ENCODE measurements around the gene RASL11B. TPM values are rescaled to one million over a fixed set of nuclear protein-coding genes. Genes with fewer than 3 reads are reported as not detected.
A peak's percentile ranks its signal among the peaks of the same experiment; 100 is the strongest.

The RASL11B gene
- total RNA-seq = 10.2 and 11.3 TPM in 2 replicates
- long read RNA-seq, transcript RASL11B-201 (4 exons, 1,995 nt) = major isoform, 31 of 32 reads
- long read RNA-seq, partial matches to known transcripts = 1 of 32 reads
- long read RNA-seq, other reads (novel, unspliced or antisense) = 0 of 32 reads

- peak within 1 kb of the TSS; percentile 86 for H3K4me3 Mint-ChIP-seq
- peaks cover 16% of the 10 kb centered on the region for H3K36me3 Mint-ChIP-seq (ENCODE audit: low read depth)
- TF ChIP-seq CTCF (conservative IDR thresholded peaks at IDR 0.05) = peak; percentile 41
- no peak within 1 kb of the TSS for H3K27ac Mint-ChIP-seq (ENCODE audit: unreplicated experiment)
- H3K4me1 Mint-ChIP-seq = peaks cover 21% of the 10 kb centered on the region
- peak; percentile 82 for DNase-seq (ENCODE audit: low read depth, low spot score)
- H3K9me3 Mint-ChIP-seq = peaks cover 15% of the 10 kb centered on the region
- peaks cover 35% of the 10 kb centered on the region for H3K27me3 Mint-ChIP-seq (ENCODE audit: low read depth)
Observed at GRCh38 chr4:52861879-52862616, at the start of gene RASL11B. RASL11B (plus strand) TSS chr4:52862317; CDS start chr4:52862508, 191 bp downstream.

GRCh38 chr4:52813546-52813945 lies 48.6 kb upstream of the RASL11B start:
- no peak for DNase-seq (ENCODE audit: low read depth, low spot score)
- TF ChIP-seq CTCF (conservative IDR thresholded peaks at IDR 0.05) = no peak
- Mint-ChIP-seq H3K4me3 (no peak overlapping the region), H3K27ac (ENCODE audit: unreplicated experiment) (no peak overlapping the region), H3K4me1 (peaks cover 5% of the 10 kb centered on the region), H3K9me3 (no peaks in the 10 kb centered on the region), H3K27me3 (ENCODE audit: low read depth) (no peaks in the 10 kb centered on the region), H3K36me3 (ENCODE audit: low read depth) (peaks cover 5% of the 10 kb centered on the region)

GRCh38 chr4:52822583-52822971 lies 39.5 kb upstream of the RASL11B start:
- DNase-seq (ENCODE audit: low read depth, low spot score) = no peak
- no peak overlapping the region for H3K4me3 Mint-ChIP-seq
- no peak overlapping the region for H3K27ac Mint-ChIP-seq (ENCODE audit: unreplicated experiment)
- H3K36me3 Mint-ChIP-seq (ENCODE audit: low read depth) = no peaks in the 10 kb centered on the region
- H3K4me1 Mint-ChIP-seq = peaks cover 15% of the 10 kb centered on the region
- H3K27me3 Mint-ChIP-seq (ENCODE audit: low read depth) = no peaks in the 10 kb centered on the region
- TF ChIP-seq CTCF (conservative IDR thresholded peaks at IDR 0.05) = no peak
- H3K9me3 Mint-ChIP-seq = peaks cover 5% of the 10 kb centered on the region

GRCh38 chr4:52822972-52823701 lies 39.0 kb upstream of the RASL11B start:
- peaks cover 15% of the 10 kb centered on the region for H3K4me1 Mint-ChIP-seq
- peaks cover 5% of the 10 kb centered on the region for H3K9me3 Mint-ChIP-seq
- no peak for TF ChIP-seq CTCF (conservative IDR thresholded peaks at IDR 0.05)
- no peak for DNase-seq (ENCODE audit: low read depth, low spot score)
- H3K27me3 Mint-ChIP-seq (ENCODE audit: low read depth) = no peaks in the 10 kb centered on the region
- H3K4me3 Mint-ChIP-seq = no peak overlapping the region
- no peaks in the 10 kb centered on the region for H3K36me3 Mint-ChIP-seq (ENCODE audit: low read depth)
- no peak overlapping the region for H3K27ac Mint-ChIP-seq (ENCODE audit: unreplicated experiment)

GRCh38 chr4:52823702-52824092 lies 38.4 kb upstream of the RASL11B start:
- DNase-seq (ENCODE audit: low read depth, low spot score) = no peak
- H3K4me3 Mint-ChIP-seq = no peak overlapping the region
- H3K9me3 Mint-ChIP-seq = peaks cover 5% of the 10 kb centered on the region
- H3K27me3 Mint-ChIP-seq (ENCODE audit: low read depth) = no peaks in the 10 kb centered on the region
- no peak for TF ChIP-seq CTCF (conservative IDR thresholded peaks at IDR 0.05)
- H3K27ac Mint-ChIP-seq (ENCODE audit: unreplicated experiment) = no peak overlapping the region
- H3K4me1 Mint-ChIP-seq = peaks cover 15% of the 10 kb centered on the region
- no peaks in the 10 kb centered on the region for H3K36me3 Mint-ChIP-seq (ENCODE audit: low read depth)
